COLO668 (cell line): ENCODE measurements around the gene BTNL2.
"Not testable (repeated sequence)": the region's sequence is repeated elsewhere in the genome, so short reads cannot be mapped to it uniquely, and the experiment has no call there.

Experiments used
- DNase-seq: peaks from one replicate; lab custom pipeline; 2025; ENCODE audit not compliant: unreplicated experiment; lab: John Stamatoyannopoulos, UW

The BTNL2 gene

GRCh38 chr6:32406857-32407256 is at the start of gene BTNL2:
Gene BTNL2 (minus strand): TSS chr6:32407181. CDS start chr6:32407123, 58 bp downstream.
- DNase-seq, result no peak

GRCh38 chr6:32449088-32449736 is 42.2 kb upstream of the BTNL2 start:
- no peak for DNase-seq

- no peak for DNase-seq
Measured at GRCh38 chr6:32447932-32448331, 41.0 kb upstream of the BTNL2 start.

- no peak for DNase-seq
Measured at GRCh38 chr6:32445321-32445854, 38.4 kb upstream of the BTNL2 start.

- no peak for DNase-seq
Measured at GRCh38 chr6:32444433-32444832, 37.5 kb upstream of the BTNL2 start.

GRCh38 chr6:32442977-32443552 is 36.1 kb upstream of the BTNL2 start:
- no peak for DNase-seq

GRCh38 chr6:32442243-32442667 is 35.3 kb upstream of the BTNL2 start:
- no peak for DNase-seq

GRCh38 chr6:32439602-32440214 is 32.7 kb upstream of the BTNL2 start, which contains the start of gene HLA-DRA:
Gene HLA-DRA (plus strand): TSS chr6:32439887. CDS start chr6:32439951, 64 bp downstream.
- no peak for DNase-seq

GRCh38 chr6:32439139-32439538 is 32.2 kb upstream of the BTNL2 start:
- no peak for DNase-seq

GRCh38 chr6:32436995-32437836 is 30.2 kb upstream of the BTNL2 start:
- no peak for DNase-seq

- no peak for DNase-seq
Measured at GRCh38 chr6:32436186-32436585, 29.2 kb upstream of the BTNL2 start.

- DNase-seq, result not testable (repeated sequence)
Measured at GRCh38 chr6:32433950-32434349, 27.0 kb upstream of the BTNL2 start.

GRCh38 chr6:32432050-32432450 is 25.1 kb upstream of the BTNL2 start:
- no peak for DNase-seq

- DNase-seq, result no peak
Measured at GRCh38 chr6:32431142-32431541, 24.2 kb upstream of the BTNL2 start.

GRCh38 chr6:32430179-32430578 is 23.2 kb upstream of the BTNL2 start:
- no peak for DNase-seq

- DNase-seq, result no peak
Measured at GRCh38 chr6:32427934-32428474, 21.0 kb upstream of the BTNL2 start.

- DNase-seq, result no peak
Measured at GRCh38 chr6:32427218-32427617, 20.2 kb upstream of the BTNL2 start.

- no peak for DNase-seq
Measured at GRCh38 chr6:32426338-32426737, 19.4 kb upstream of the BTNL2 start.

- DNase-seq, result no peak
Measured at GRCh38 chr6:32424589-32425300, 17.8 kb upstream of the BTNL2 start.

GRCh38 chr6:32416036-32416435 is 9.1 kb upstream of the BTNL2 start:
- no peak for DNase-seq
